Muscle layer of colon (tissue), 2 donors: ENCODE results near the gene PLXNB2.

Experiments used
- H3K27ac ChIP-seq: one replicate; pipeline ENCODE4 v1.7.0; 2013; ENCODE audit warnings: low read depth, mild to moderate bottlenecking, low read length, moderate library complexity
- H3K27me3 ChIP-seq, 2 donors: one replicate each; pipeline ENCODE4 v1.7.0; 2013; ENCODE audit warnings: low read length in 2 of 2, mild to moderate bottlenecking in 2 of 2; ENCODE audit not compliant: insufficient read depth in 2 of 2, control insufficient read depth in 1 of 2
- H3K36me3 ChIP-seq: one replicate; pipeline ENCODE4 v1.7.0; 2013; ENCODE audit warnings: mild to moderate bottlenecking, low read length; ENCODE audit not compliant: insufficient read depth
- H3K4me1 ChIP-seq: one replicate; pipeline ENCODE4 v1.7.0; 2013; ENCODE audit warnings: mild to moderate bottlenecking, low read length; ENCODE audit not compliant: insufficient read depth
- H3K4me3 ChIP-seq, 2 donors: one replicate each; pipeline ENCODE4 v1.7.0; 2013; ENCODE audit warnings: low read length in 2 of 2, low read depth in 1 of 2, mild to moderate bottlenecking in 1 of 2, moderate library complexity in 1 of 2
- H3K9ac ChIP-seq: one replicate; pipeline ENCODE4 v1.7.0; 2013; ENCODE audit warnings: low read length
- H3K9me3 ChIP-seq: one replicate; pipeline ENCODE4 v1.7.0; 2013; ENCODE audit warnings: mild to moderate bottlenecking, low read length
- donor health status: abdominal sarcoma.
- donor health status: Adenocarcinoma of cecum.

The PLXNB2 gene

DNA sequence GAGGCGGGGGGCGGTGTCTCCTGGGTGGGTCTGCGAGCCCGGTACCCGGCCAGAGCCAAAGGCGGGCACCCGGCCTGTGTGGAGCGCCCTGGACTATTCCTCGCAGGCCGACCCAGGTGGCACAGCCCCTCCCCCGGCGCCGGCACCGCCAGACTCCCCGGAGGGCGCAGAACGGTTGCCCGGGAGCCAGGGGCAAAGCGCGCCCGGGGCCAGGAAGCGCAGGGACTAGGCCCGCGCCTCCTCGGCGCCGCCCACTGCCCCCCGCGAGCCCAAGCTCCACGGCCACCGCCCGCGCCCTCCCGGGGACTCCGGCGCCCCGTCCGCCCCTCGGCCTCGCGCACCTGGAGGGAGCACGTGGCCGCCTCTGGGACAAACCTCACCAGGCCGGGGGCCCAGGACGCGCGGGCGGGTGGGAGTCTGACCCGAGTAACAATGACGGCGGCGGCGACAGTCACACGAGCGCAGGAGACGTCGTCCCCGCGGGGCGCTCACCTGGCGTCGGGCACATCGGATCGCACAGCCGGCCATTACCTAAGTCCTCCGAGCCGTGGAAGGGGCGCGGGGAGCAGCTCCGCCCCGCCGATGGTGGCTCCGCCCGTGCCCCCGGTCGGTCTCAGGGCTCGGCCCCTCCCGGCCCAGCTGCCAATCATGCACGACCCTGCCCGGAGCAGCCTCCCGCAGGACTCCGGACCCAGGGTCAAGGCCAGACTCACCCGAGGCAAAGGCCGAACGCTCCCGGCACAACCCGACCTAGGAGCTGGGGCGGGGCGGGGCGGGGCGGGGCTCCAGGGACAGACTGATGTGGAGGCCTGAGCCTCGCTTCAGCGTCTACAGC is 7.4 kb downstream of the PLXNB2 start:
- Histone ChIP-seq H3K36me3 (no peaks in the 10 kb centered on the region), H3K27ac (peak overlapping the region; percentile 1), H3K4me3 (no peak overlapping the region), H3K9ac (no peak overlapping the region), H3K4me1 (peaks cover 69% of the 10 kb centered on the region), H3K27me3 (no peaks in the 10 kb centered on the region), H3K9me3 (no peaks in the 10 kb centered on the region)

GRCh38 chr22:50298937-50299784 is 8.3 kb downstream of the PLXNB2 start:
- H3K9ac ChIP-seq: no peak overlapping the region
- H3K27me3 ChIP-seq: no peaks in the 10 kb centered on the region
- H3K27ac ChIP-seq: peak overlapping the region; percentile 1
- no peak overlapping the region for H3K4me3 ChIP-seq
- peaks cover 68% of the 10 kb centered on the region for H3K4me1 ChIP-seq
- H3K36me3 ChIP-seq: no peaks in the 10 kb centered on the region
- no peaks in the 10 kb centered on the region for H3K9me3 ChIP-seq

DNA sequence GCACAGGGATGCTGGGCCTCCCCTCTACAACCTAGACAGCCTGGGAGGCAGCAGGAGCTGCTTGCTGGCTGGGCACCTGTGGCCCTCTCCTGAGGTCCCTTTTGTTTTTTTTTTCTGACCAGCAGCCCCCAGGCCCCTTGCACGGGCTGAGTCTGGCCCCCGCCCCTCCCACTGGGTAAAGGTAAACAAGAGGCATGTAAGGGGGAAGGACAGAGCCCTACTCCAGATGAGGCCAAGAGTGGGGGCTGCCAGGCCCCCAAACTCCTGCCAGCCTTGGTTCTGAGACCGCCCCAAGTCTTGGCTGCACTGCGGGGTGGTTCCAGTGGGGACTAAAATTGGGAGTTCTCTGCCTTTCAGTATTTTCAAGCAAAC is 9.2 kb downstream of the PLXNB2 start:
- Histone ChIP-seq H3K27ac (no peak overlapping the region), H3K27me3 (no peaks in the 10 kb centered on the region), H3K9me3 (no peaks in the 10 kb centered on the region), H3K4me3 (no peak overlapping the region), H3K9ac (no peak overlapping the region), H3K4me1 (peaks cover 66% of the 10 kb centered on the region), H3K36me3 (no peaks in the 10 kb centered on the region)

- H3K4me1 ChIP-seq: peaks cover 65% of the 10 kb centered on the region
- no peaks in the 10 kb centered on the region for H3K27me3 ChIP-seq
- no peak overlapping the region for H3K9ac ChIP-seq
- no peak overlapping the region for H3K27ac ChIP-seq
- H3K36me3 ChIP-seq: no peaks in the 10 kb centered on the region
- no peak overlapping the region for H3K4me3 ChIP-seq
- H3K9me3 ChIP-seq: no peaks in the 10 kb centered on the region
Observed at GRCh38 chr22:50297510-50298265, 9.8 kb downstream of the PLXNB2 start.

- H3K27me3 ChIP-seq: no peaks in the 10 kb centered on the region
- H3K9ac ChIP-seq: no peak overlapping the region
- peaks cover under 1% of the 10 kb centered on the region for H3K36me3 ChIP-seq
- H3K4me3 ChIP-seq: no peak overlapping the region
- H3K9me3 ChIP-seq: no peaks in the 10 kb centered on the region
- no peak overlapping the region for H3K27ac ChIP-seq
- peaks cover 62% of the 10 kb centered on the region for H3K4me1 ChIP-seq
Observed at GRCh38 chr22:50296658-50297490, 10.6 kb downstream of the PLXNB2 start.

- Histone ChIP-seq H3K9ac (no peak overlapping the region), H3K4me1 (peaks cover 48% of the 10 kb centered on the region), H3K36me3 (peaks cover 15% of the 10 kb centered on the region), H3K4me3 (no peak overlapping the region), H3K27me3 (no peaks in the 10 kb centered on the region), H3K27ac (peak overlapping the region; percentile 68), H3K9me3 (no peaks in the 10 kb centered on the region)
Observed at GRCh38 chr22:50294319-50294656, 13.2 kb downstream of the PLXNB2 start.

- peaks cover 44% of the 10 kb centered on the region for H3K4me1 ChIP-seq
- H3K9ac ChIP-seq: no peak overlapping the region
- H3K4me3 ChIP-seq: peak overlapping the region in 1 of 2 donors; percentile 18
- H3K9me3 ChIP-seq: no peaks in the 10 kb centered on the region
- no peaks in the 10 kb centered on the region for H3K27me3 ChIP-seq
- H3K27ac ChIP-seq: peak overlapping the region; percentile 68
- peaks cover 21% of the 10 kb centered on the region for H3K36me3 ChIP-seq
Observed at GRCh38 chr22:50293441-50294318, 13.8 kb downstream of the PLXNB2 start.

DNA sequence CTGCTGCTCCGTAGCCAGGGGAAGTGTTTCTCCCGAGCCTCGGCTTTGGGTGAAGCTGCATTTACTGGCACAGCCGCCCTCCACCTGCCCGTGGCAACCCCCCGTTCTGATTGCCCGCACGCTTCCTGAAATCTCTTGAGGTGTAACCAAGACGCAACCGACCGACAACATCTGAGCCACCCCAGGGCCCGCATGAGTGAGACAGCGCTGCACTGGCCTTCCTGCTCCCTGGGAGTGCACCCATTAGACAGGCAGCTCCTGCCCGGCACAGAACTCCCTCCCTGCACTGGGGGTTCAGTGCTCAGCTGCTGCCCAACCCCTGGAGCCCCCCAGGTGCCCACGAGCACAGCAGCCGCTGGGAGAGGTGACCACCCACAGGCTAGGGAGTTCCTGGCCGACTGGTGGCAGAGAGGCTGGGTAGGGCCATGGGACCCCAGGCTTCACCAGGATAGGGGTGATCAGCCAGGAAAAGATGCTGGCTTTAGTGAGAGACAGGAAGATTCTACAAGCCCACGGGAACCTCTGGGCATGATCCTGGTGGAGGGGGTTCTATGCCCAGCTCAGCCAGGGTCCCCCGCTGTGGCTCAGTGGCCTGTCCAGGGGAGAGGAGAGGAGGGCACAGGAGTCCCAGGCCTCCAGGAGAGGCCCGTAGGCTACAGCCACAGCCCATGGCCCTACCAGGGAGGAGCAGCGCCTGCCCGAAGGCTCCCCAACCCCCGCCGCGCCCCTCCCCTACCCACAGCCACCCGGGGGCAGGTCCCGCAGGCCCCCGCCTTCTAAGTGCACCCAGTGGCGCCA is 14.6 kb downstream of the PLXNB2 start:
- H3K9ac ChIP-seq: no peak overlapping the region
- peaks cover 43% of the 10 kb centered on the region for H3K4me1 ChIP-seq

GRCh38 chr22:50289942-50290630 is 17.4 kb downstream of the PLXNB2 start:
- no peak overlapping the region for H3K27ac ChIP-seq
- H3K36me3 ChIP-seq: peaks cover 49% of the 10 kb centered on the region
- H3K9me3 ChIP-seq: no peaks in the 10 kb centered on the region
- peaks cover 25% of the 10 kb centered on the region for H3K4me1 ChIP-seq
- no peaks in the 10 kb centered on the region for H3K27me3 ChIP-seq
- no peak overlapping the region for H3K9ac ChIP-seq
- no peak overlapping the region for H3K4me3 ChIP-seq

More for the DNA sequence above, 14.6 kb downstream of the PLXNB2 start:
- Histone ChIP-seq H3K4me3 (peak overlapping the region; percentile 18 to 24), H3K36me3 (peaks cover 29% of the 10 kb centered on the region), H3K27me3 (no peaks in the 10 kb centered on the region), H3K9me3 (no peaks in the 10 kb centered on the region), H3K27ac (peak overlapping the region; percentile 68)
